Neural progenitor cell (in vitro differentiated cells): ENCODE data around the gene PRDX3.

ENCODE experiments used
- EZH2 ChIP-seq: fragments of 200-600 bp; sonication (generic); IDR thresholded peaks from 2 replicates; pipeline ENCODE4 v1.6.1; 2017; ENCODE audit warnings: antibody characterized with exemption, mild to moderate bottlenecking, moderate library complexity
- EZH2phosphoT487 ChIP-seq: fragments of 200-600 bp; sonication (generic); IDR thresholded peaks from 2 replicates; pipeline ENCODE4 v1.6.1; 2017; ENCODE audit warnings: antibody characterized with exemption
- TF ChIP-seq, protein P1 (sequence below): fragments of 200-600 bp; sonication (generic); IDR thresholded peaks from 2 replicates; pipeline ENCODE4 v1.5.1; 2017; ENCODE audit warnings: antibody characterized with exemption, mild to moderate bottlenecking

DNA sequence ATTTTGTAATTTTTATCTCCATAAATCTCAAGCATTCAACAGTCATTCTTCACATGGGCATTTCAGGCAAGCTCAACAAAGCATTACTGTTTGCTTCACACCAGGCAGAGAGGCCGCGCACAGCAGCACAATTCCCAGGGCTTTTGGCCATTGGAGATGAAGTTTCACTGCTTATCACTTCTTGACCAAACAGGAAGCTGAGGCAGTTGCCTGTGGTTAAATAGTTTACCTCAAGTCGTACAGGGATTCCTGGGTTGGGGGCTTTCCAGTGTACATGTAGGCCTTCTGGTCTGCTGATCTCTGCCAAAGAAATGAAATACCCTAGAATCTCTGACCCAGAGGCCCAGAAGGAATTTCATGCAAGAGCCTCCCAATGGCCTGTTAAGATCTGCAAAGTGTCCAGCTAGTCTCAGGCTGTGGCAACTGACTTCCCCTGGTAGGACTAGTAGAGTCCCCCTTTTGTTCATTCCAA is 11.2 kb upstream of the PRDX3 start:
- TF ChIP-seq EZH2 (no peak), EZH2phosphoT487 (no peak)
- TF ChIP-seq, protein P1, sequence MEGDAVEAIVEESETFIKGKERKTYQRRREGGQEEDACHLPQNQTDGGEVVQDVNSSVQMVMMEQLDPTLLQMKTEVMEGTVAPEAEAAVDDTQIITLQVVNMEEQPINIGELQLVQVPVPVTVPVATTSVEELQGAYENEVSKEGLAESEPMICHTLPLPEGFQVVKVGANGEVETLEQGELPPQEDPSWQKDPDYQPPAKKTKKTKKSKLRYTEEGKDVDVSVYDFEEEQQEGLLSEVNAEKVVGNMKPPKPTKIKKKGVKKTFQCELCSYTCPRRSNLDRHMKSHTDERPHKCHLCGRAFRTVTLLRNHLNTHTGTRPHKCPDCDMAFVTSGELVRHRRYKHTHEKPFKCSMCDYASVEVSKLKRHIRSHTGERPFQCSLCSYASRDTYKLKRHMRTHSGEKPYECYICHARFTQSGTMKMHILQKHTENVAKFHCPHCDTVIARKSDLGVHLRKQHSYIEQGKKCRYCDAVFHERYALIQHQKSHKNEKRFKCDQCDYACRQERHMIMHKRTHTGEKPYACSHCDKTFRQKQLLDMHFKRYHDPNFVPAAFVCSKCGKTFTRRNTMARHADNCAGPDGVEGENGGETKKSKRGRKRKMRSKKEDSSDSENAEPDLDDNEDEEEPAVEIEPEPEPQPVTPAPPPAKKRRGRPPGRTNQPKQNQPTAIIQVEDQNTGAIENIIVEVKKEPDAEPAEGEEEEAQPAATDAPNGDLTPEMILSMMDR, result no peak
